ENCODE data around the gene ZNF513.
A peak's percentile ranks its signal among the peaks of the same experiment; 100 is the strongest.

DNA sequence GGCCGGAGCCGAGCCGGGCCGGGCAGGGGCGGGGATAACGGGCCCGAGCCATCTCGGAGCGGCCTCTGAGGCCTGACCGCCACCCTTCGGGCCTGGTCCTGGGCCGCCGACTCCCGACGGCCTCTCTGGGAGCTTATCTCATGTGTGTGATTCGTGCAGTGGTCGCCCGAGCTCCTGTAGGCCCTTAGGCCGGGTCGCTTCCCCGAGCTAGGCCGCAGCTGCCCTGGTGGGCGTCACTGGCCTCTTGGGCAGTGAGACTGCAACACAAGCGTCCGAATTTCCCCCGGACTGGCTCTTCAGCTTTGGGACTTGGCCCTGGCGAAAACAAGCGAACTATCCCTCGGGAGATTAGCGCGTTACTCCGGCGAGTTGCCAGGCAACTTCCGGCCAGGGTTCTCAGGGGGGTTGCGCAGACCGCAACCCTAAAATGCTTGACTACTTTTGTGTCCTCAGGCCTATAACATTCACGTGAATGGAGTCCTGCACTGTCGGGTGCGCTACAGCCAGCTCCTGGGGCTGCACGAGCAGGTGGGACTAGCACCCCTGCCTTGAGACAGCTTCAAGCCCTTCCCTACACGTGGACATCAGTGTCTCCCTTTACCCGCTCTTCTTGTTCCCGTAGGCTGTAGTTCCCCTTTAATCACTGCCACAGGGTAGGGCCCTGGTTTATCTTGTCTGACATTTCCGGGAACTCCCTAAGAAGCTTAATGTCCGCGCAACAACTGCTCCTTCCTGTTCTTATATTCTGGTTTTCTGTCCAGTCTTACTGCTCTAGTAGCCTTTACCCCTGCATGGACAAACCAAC is 9.5 kb downstream of the ZNF513 start:
- TF ChIP-seq POLR2AphosphoS5 (IDR thresholded peaks at IDR 0.05; ENCODE audit: low read depth, low read length) (peak; percentile 44), POLR2A (IDR thresholded peaks at IDR 0.05; ENCODE audit: low read depth, low read length) (peak; percentile 65)
